GM12878 (cell line): Measurements from ENCODE around the gene ARHGEF18. TPM values are rescaled to one million over a fixed set of nuclear protein-coding genes. Genes with fewer than 3 reads are reported as not detected.

Experiments used
- BHLHE40 ChIP-seq, 2 experiments: fragments of 450-650 bp in 1 of 2; IDR thresholded peaks; 2 replicates each; pipeline ENCODE4 v1.6.1; 2011 to 2017; ENCODE audit warnings: low read depth in 2 of 2, borderline replicate concordance in 1 of 2, improper control_type of control experiment in 1 of 2, low read length in 1 of 2, mild to moderate bottlenecking in 1 of 2
- CHD2 ChIP-seq: IDR thresholded peaks from 2 replicates; pipeline ENCODE4 v1.6.1; 2011; ENCODE audit warnings: low read depth, low read length, improper control_type of control experiment, borderline replicate concordance
- EGR1 ChIP-seq, 2 experiments: IDR thresholded peaks; 1 replicate in 1 of 2; 2 replicates in 1 of 2; pipeline ENCODE4 v1.6.1; 2011 to 2012; ENCODE audit warnings: low read depth in 2 of 2, low read length in 2 of 2, borderline replicate concordance in 1 of 2, mild to moderate bottlenecking in 1 of 2, moderate library complexity in 1 of 2
- GABPA ChIP-seq: IDR thresholded peaks from 2 replicates; pipeline ENCODE4 v1.6.1; 2014; ENCODE audit warnings: antibody characterized with exemption, low read depth, mild to moderate bottlenecking, inconsistent platforms
- HDGF ChIP-seq: fragments of 450-650 bp; IDR thresholded peaks from 2 replicates; pipeline ENCODE4 v1.6.1; 2016; ENCODE audit warnings: antibody characterized with exemption
- MYB ChIP-seq: fragments of 150-350 bp; IDR thresholded peaks from 2 replicates; pipeline ENCODE4 v1.6.1; 2014; ENCODE audit warnings: mild to moderate bottlenecking, low read depth, low read length, borderline replicate concordance
- NFIC ChIP-seq: IDR thresholded peaks from 2 replicates; pipeline ENCODE4 v1.6.1; 2012; ENCODE audit warnings: low read depth, mild to moderate bottlenecking, inconsistent platforms, low read length, moderate library complexity
- PAX5 ChIP-seq: IDR thresholded peaks from 2 replicates; pipeline ENCODE4 v1.6.1; 2011; ENCODE audit warnings: low read depth, low read length, borderline replicate concordance
- POLR2A ChIP-seq: IDR thresholded peaks from 2 replicates; pipeline ENCODE4 v1.6.1; 2011; ENCODE audit warnings: low read depth, mild to moderate bottlenecking, low read length
- POLR2AphosphoS2 ChIP-seq: IDR thresholded peaks from 2 replicates; pipeline ENCODE4 v1.6.1; 2011; ENCODE audit warnings: low read depth, mild to moderate bottlenecking, low read length, improper control_type of control experiment, moderate library complexity
- RAD21 ChIP-seq: IDR thresholded peaks from 2 replicates; pipeline ENCODE4 v1.6.1; 2011; ENCODE audit warnings: mild to moderate bottlenecking, low read depth, low read length, moderate library complexity; ENCODE audit not compliant: insufficient read depth
- RB1 ChIP-seq: fragments of 450-650 bp; formaldehyde crosslinking; IDR thresholded peaks from 2 replicates; pipeline ENCODE4 v1.6.1; 2017; ENCODE audit warnings: mild to moderate bottlenecking, borderline replicate concordance
- SMAD5 ChIP-seq: IDR thresholded peaks from 2 replicates; pipeline ENCODE4 v1.6.1; 2016; ENCODE audit warnings: antibody characterized with exemption, low read depth
- SMARCA5 ChIP-seq: fragments of 450-650 bp; IDR thresholded peaks from 2 replicates; pipeline ENCODE4 v1.6.1; 2017; ENCODE audit warnings: mild to moderate bottlenecking
- SP1 ChIP-seq: IDR thresholded peaks from one replicate; pipeline ENCODE4 v1.6.1; 2011; ENCODE audit warnings: low read depth, low read length
- STAT1 ChIP-seq: fragments of 450-650 bp; conservative IDR thresholded peaks from 2 replicates; pipeline ENCODE4 v1.6.1; 2014; ENCODE audit warnings: antibody characterized with exemption, mild to moderate bottlenecking
- TCF12 ChIP-seq: IDR thresholded peaks from 2 replicates; pipeline ENCODE4 v1.6.1; 2011; ENCODE audit warnings: low read depth, mild to moderate bottlenecking, low read length
- polyA plus RNA-seq, 11 experiments: library from polyadenylated mRNA; depleted of rRNA in 4 of 11; unstranded in 6 of 11; stranded (reverse) in 5 of 11; fragments of >200 nt; fragmentation: Nextera tagmentation in 4 of 11; fragmentation: Illumina TruSeq in 1 of 11; extraction: Ambion mirVana in 4 of 11; extraction: Trizol in 1 of 11; gene quantifications; 1 replicate in 1 of 11; 2 replicates in 10 of 11; pipeline versions ENCODE4 v1.2.1 to v1.2.3, GENCODE V29; 2011 to 2016; ENCODE audit warnings: inconsistent platforms in 2 of 11, missing spikeins in 2 of 11, low read depth in 1 of 11
- total RNA-seq, 4 experiments: library from RNA; depleted of rRNA in 3 of 4; stranded (reverse); fragments of >200 nt in 3 of 4; fragmentation: Illumina TruSeq in 1 of 4; extraction: Trizol in 1 of 4; gene quantifications; 2 replicates each; pipeline versions ENCODE4 v1.2.1 to v1.2.3, GENCODE V29; 2013 to 2021
- TF ChIP-seq, protein P1 (sequence below): fragments of 450-650 bp; IDR thresholded peaks from 2 replicates; pipeline ENCODE4 v1.6.1; 2016; ENCODE audit warnings: mild to moderate bottlenecking, moderate library complexity, borderline replicate concordance
- TF ChIP-seq, protein P2 (sequence below): fragments of 450-650 bp; formaldehyde crosslinking; IDR thresholded peaks from 2 replicates; pipeline ENCODE4 v1.4.0; 2020; ENCODE audit warnings: mild to moderate bottlenecking, moderate library complexity
- TF ChIP-seq, protein P3 (sequence below): fragments of 450-650 bp; IDR thresholded peaks from 2 replicates; pipeline ENCODE4 v1.6.1; 2018; ENCODE audit warnings: borderline replicate concordance, mild to moderate bottlenecking; ENCODE audit not compliant: partially characterized antibody

ARHGEF18 gene
- total and polyA plus RNA-seq, 10 of the 15 experiments (the other 5 are each of a cell fraction or from before 2014, with no cell fraction given), result 0.31 to 32.3 (median 13.4) TPM

DNA sequence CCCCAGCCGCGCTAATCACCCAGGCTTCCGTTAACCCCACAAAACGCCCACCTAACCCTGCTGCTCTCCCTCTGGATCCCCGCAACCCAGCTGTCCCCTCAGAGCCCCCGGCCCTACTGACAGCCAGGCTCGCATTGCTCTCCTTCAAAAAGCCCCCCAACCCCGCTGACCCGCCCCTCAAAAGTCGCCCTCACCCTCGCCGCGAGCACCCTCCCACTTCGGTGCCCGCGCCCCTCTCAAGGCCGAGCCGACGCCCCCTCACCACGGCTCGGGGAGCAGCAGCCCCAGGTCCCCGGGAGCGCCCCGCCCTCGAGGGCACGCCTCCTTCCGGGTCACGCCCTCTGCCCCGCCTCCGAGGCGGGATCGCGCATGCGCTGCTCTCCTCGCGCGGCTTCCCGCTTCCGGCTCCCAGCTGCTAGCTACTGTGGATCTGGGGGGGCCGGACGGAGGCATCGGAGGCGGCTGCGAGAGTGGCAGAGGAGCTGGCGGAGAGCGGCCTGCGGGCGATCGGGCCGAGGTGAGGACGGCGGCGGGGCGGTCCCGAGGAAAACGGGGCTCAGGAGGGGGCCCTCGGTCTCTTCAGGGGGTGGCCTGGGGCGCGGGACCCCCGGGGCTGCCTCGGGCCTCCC lies 46.1 kb downstream of the ARHGEF18 start (continued):
- TF ChIP-seq, protein P1, sequence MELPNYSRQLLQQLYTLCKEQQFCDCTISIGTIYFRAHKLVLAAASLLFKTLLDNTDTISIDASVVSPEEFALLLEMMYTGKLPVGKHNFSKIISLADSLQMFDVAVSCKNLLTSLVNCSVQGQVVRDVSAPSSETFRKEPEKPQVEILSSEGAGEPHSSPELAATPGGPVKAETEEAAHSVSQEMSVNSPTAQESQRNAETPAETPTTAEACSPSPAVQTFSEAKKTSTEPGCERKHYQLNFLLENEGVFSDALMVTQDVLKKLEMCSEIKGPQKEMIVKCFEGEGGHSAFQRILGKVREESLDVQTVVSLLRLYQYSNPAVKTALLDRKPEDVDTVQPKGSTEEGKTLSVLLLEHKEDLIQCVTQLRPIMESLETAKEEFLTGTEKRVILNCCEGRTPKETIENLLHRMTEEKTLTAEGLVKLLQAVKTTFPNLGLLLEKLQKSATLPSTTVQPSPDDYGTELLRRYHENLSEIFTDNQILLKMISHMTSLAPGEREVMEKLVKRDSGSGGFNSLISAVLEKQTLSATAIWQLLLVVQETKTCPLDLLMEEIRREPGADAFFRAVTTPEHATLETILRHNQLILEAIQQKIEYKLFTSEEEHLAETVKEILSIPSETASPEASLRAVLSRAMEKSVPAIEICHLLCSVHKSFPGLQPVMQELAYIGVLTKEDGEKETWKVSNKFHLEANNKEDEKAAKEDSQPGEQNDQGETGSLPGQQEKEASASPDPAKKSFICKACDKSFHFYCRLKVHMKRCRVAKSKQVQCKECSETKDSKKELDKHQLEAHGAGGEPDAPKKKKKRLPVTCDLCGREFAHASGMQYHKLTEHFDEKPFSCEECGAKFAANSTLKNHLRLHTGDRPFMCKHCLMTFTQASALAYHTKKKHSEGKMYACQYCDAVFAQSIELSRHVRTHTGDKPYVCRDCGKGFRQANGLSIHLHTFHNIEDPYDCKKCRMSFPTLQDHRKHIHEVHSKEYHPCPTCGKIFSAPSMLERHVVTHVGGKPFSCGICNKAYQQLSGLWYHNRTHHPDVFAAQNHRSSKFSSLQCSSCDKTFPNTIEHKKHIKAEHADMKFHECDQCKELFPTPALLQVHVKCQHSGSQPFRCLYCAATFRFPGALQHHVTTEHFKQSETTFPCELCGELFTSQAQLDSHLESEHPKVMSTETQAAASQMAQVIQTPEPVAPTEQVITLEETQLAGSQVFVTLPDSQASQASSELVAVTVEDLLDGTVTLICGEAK, result peak; percentile 66
- no peak for TF ChIP-seq SMARCA5
- TF ChIP-seq POLR2AphosphoS2, result peak; percentile 65; the same call in 1 of the 2 replicates
- peak; percentile 93 for TF ChIP-seq PAX5
- peak; percentile 56; the same call in 1 of the 2 replicates for TF ChIP-seq TCF12
- 0 out of 2 replicates have a peak, but pooled peaks have one; percentile 20 for TF ChIP-seq CHD2
- no peak for TF ChIP-seq MYB
- TF ChIP-seq, protein P2, sequence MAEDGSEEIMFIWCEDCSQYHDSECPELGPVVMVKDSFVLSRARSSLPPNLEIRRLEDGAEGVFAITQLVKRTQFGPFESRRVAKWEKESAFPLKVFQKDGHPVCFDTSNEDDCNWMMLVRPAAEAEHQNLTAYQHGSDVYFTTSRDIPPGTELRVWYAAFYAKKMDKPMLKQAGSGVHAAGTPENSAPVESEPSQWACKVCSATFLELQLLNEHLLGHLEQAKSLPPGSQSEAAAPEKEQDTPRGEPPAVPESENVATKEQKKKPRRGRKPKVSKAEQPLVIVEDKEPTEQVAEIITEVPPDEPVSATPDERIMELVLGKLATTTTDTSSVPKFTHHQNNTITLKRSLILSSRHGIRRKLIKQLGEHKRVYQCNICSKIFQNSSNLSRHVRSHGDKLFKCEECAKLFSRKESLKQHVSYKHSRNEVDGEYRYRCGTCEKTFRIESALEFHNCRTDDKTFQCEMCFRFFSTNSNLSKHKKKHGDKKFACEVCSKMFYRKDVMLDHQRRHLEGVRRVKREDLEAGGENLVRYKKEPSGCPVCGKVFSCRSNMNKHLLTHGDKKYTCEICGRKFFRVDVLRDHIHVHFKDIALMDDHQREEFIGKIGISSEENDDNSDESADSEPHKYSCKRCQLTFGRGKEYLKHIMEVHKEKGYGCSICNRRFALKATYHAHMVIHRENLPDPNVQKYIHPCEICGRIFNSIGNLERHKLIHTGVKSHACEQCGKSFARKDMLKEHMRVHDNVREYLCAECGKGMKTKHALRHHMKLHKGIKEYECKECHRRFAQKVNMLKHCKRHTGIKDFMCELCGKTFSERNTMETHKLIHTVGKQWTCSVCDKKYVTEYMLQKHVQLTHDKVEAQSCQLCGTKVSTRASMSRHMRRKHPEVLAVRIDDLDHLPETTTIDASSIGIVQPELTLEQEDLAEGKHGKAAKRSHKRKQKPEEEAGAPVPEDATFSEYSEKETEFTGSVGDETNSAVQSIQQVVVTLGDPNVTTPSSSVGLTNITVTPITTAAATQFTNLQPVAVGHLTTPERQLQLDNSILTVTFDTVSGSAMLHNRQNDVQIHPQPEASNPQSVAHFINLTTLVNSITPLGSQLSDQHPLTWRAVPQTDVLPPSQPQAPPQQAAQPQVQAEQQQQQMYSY, result no peak
- peak; percentile 90 for TF ChIP-seq SP1
- TF ChIP-seq RB1, result 0 out of 2 replicates have a peak, but pooled peaks have one; percentile 25
- peak in 1 of 2 experiments; percentile 68; a peak in 1 of 3 replicates for TF ChIP-seq EGR1 (IDR thresholded peaks at IDR 0.05; ENCODE audit: borderline replicate concordance in 1 of 2, low read depth in 2 of 2, low read length in 2 of 2)
- no peak for TF ChIP-seq NFIC
- no peak for TF ChIP-seq STAT1
- TF ChIP-seq GABPA, result peak; percentile 79
- no peak for TF ChIP-seq HDGF
- peak in 1 of 2 experiments; percentile 53; a peak in 1 of 4 replicates for TF ChIP-seq BHLHE40 (IDR thresholded peaks at IDR 0.05; ENCODE audit: borderline replicate concordance in 1 of 2, low read depth in 2 of 2, low read length in 1 of 2)
- TF ChIP-seq, protein P3, sequence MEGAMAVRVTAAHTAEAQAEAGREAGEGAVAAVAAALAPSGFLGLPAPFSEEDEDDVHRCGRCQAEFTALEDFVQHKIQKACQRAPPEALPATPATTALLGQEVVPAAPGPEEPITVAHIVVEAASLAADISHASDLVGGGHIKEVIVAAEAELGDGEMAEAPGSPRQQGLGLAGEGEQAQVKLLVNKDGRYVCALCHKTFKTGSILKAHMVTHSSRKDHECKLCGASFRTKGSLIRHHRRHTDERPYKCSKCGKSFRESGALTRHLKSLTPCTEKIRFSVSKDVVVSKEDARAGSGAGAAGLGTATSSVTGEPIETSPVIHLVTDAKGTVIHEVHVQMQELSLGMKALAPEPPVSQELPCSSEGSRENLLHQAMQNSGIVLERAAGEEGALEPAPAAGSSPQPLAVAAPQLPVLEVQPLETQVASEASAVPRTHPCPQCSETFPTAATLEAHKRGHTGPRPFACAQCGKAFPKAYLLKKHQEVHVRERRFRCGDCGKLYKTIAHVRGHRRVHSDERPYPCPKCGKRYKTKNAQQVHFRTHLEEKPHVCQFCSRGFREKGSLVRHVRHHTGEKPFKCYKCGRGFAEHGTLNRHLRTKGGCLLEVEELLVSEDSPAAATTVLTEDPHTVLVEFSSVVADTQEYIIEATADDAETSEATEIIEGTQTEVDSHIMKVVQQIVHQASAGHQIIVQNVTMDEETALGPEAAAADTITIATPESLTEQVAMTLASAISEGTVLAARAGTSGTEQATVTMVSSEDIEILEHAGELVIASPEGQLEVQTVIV, result peak; percentile 82
- TF ChIP-seq RAD21, result no peak
- peak; percentile 93 for TF ChIP-seq POLR2A
- TF ChIP-seq SMAD5, result peak; percentile 67; the same call in 1 of the 2 replicates
